Uterus (tissue), 2 donors: ENCODE results near the gene NEFH.

ENCODE experiments used
- POLR2A ChIP-seq, 2 donors: fragments of 450-650 bp; IDR thresholded peaks; one replicate each; pipeline ENCODE4 v1.6.1; 2016; ENCODE audit warnings: antibody characterized with exemption in 2 of 2, mild to moderate bottlenecking in 1 of 2, moderate library complexity in 1 of 2
- TF ChIP-seq, protein P1 (sequence below), 4 experiments: fragments of 200-600 bp in 2 of 4; fragments of 450-650 bp in 2 of 4; sonication (generic) in 2 of 4; IDR thresholded peaks; one replicate each; pipeline ENCODE4 v1.5.1; 2016 to 2019; ENCODE audit warnings: antibody characterized with exemption in 4 of 4, mild to moderate bottlenecking in 2 of 4, moderate library complexity in 1 of 4

DNA sequence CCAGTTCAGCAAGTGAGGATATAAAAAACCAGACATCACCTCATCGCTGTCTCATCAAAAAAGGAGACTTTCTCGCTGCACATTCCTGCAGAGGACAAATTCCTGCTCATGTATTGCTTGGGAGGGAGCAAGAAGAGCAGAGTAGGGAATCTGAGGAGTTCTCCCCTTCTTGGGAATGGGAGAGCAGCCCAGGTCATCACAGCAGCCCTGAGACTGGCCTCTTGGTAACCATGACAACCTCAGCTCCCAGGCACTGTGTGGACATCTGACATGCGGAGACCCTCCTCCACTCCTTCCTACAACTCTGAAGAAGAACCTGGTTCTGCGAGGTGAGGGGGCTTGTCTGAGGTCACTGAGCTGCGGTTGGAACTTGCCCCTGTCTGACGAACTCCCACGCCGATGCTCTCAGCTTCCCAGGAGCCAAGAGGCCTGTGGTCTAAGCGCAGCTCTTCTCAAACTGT, 23.8 kb upstream of the NEFH start:
- TF ChIP-seq, protein P1, sequence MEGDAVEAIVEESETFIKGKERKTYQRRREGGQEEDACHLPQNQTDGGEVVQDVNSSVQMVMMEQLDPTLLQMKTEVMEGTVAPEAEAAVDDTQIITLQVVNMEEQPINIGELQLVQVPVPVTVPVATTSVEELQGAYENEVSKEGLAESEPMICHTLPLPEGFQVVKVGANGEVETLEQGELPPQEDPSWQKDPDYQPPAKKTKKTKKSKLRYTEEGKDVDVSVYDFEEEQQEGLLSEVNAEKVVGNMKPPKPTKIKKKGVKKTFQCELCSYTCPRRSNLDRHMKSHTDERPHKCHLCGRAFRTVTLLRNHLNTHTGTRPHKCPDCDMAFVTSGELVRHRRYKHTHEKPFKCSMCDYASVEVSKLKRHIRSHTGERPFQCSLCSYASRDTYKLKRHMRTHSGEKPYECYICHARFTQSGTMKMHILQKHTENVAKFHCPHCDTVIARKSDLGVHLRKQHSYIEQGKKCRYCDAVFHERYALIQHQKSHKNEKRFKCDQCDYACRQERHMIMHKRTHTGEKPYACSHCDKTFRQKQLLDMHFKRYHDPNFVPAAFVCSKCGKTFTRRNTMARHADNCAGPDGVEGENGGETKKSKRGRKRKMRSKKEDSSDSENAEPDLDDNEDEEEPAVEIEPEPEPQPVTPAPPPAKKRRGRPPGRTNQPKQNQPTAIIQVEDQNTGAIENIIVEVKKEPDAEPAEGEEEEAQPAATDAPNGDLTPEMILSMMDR (IDR thresholded peaks at IDR 0.05), result no peak
- TF ChIP-seq POLR2A (IDR thresholded peaks at IDR 0.05), result no peak
